ENCODE data around the gene ATP7B.

The ATP7B gene

GRCh38 chr13:51958217-51958547 lies 53.1 kb downstream of the ATP7B start:
- TF ChIP-seq CTCF (IDR thresholded peaks at IDR 0.05; ENCODE audit: control insufficient read depth, extremely low read depth, insufficient read depth), result no peak
- no peak overlapping the region for H3K4me3 ChIP-seq (ENCODE audit: low read depth, low read length)
- DNase-seq (ENCODE audit: low read depth), result peak; percentile 21

GRCh38 chr13:51957377-51958216 lies 53.7 kb downstream of the ATP7B start:
- no peak for TF ChIP-seq CTCF (IDR thresholded peaks at IDR 0.05; ENCODE audit: control insufficient read depth, extremely low read depth, insufficient read depth)
- DNase-seq (ENCODE audit: low read depth), result no peak
- no peak overlapping the region for H3K4me3 ChIP-seq (ENCODE audit: low read depth, low read length)

DNA sequence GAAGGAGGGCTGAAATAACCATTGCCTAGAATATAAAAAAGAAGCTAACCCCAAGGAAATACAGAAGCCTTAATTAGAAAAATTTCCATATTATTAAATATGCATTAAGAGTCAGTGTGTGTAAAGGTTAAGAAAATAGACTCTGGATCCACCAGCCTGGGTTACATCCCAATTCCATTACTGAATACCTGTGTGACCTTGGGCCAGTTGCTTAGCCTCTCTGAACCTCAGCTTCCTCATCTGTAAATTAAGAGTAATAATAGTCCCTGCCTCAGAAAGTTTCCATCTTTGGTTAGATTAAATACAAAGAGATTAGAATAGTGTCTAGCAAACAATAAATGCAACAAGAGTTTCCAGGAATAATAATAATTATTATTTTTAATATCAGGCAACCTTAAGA lies 54.5 kb downstream of the ATP7B start:
- no peak overlapping the region for H3K4me3 ChIP-seq (ENCODE audit: low read depth, low read length)
- no peak for TF ChIP-seq CTCF (IDR thresholded peaks at IDR 0.05; ENCODE audit: control insufficient read depth, extremely low read depth, insufficient read depth)
- no peak for DNase-seq (ENCODE audit: low read depth)

DNA sequence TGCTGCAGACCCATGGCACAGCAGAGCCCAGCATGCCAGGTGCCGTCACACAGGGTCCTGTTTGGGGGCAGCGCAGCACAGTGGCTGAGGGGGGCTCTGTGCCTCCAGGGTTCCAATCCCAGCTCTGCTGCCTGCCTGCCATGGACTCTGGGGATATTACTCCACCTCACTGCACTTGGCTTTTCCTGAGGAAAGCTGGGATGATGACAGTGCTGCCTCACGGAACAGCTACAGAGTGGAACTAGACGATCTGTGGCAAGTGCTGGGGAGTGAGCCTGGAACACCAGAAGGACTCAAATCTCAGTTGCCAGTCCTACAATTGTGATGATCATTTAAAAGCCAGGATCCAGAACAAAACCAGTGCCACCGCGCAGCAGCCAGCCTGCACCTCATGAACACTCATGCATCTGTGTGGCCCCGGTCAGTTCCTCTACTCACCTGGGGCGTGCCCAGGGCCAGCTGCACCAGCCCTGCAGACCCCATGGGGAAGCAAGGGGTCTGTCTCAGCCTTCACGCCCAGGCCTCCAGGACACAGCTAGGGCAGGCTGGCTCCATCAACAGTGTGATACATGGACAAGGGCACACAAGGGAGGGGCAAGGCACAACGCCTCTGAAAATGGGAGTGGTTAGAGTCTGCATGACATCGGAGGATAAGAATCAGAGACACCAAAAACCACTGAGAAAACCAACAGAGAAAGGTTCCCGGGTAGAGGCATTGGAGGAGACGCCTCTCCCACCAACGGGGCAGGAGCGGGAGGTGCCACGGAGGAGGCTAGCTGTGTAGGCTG lies 55.2 kb downstream of the ATP7B start:
- TF ChIP-seq CTCF (IDR thresholded peaks at IDR 0.05; ENCODE audit: control insufficient read depth, extremely low read depth, insufficient read depth), result no peak

DNA sequence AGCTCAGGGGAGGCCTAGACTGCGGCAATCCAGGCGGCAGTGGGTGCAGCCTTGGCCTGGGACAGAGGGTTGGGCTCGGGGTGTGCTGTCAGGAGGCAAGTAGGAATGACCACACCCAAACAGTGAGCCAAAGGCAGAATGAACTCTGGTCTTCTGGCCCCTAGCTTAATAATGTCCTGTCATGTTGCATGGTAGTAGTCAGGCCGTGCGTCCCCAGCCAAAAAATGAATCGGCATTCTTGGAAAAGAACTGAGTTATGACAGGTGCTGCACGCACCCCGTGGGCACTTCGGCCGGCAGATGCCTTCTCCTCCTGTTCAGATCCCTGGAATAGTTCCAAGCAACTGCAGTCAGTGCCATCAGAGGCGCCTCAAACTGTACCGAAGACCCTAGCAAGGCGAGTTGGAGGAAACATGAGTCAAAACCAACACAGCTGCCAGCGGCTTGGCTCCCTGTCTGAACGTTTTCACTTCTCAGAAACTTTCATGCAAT lies 55.9 kb downstream of the ATP7B start:
- no peak for DNase-seq (ENCODE audit: low read depth)
- TF ChIP-seq CTCF (IDR thresholded peaks at IDR 0.05; ENCODE audit: control insufficient read depth, extremely low read depth, insufficient read depth), result no peak
- H3K4me3 ChIP-seq (ENCODE audit: low read depth, low read length), result no peak overlapping the region

More for the DNA sequence above, 55.2 kb downstream of the ATP7B start:
- no peak overlapping the region for H3K4me3 ChIP-seq (ENCODE audit: low read depth, low read length)
- no peak for DNase-seq (ENCODE audit: low read depth)

DNA sequence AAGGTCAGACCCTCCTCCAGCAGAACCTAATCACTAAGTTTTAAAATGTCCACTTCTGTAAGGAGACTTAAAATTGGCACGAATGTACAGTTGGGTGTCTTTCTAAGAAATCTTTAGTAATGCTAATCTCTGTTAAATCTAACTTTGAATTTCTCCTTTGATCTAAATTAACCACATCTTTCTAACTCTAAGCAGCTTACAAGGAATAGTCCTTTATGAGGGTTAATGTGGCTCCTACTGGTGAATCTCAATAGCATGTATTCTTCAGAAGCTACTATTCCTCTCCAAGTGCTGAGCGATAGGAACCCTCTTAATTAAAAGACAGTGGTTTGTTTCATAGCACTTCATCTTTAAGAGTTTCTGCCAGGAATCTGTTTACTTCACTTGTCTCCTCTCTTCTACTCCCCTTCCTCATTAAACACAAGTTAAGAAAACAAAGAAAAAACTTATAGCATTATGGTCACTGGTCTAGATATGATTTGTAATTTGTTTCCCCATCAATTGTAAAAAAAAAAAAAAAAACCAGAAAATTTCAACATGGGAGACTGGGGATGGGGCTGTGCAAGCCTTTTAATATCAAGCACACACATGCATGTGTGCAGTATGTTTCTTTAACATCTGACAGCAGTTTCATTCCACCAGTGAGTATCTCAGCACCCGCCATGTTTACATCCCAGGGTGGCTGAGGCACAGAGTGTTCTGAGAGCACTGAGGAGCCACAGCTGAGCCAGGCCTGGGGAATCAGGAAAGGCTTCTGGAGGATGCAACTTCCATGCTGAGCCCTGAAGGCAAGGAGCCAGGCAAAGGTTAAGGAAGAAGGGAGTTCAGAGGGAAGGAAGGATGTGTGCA lies 57.7 kb downstream of the ATP7B start:
- DNase-seq (ENCODE audit: low read depth), result no peak
- H3K4me3 ChIP-seq (ENCODE audit: low read depth, low read length), result no peak overlapping the region
- no peak for TF ChIP-seq CTCF (IDR thresholded peaks at IDR 0.05; ENCODE audit: control insufficient read depth, extremely low read depth, insufficient read depth)

All from LNCaP clone FGC (cell line).